ENCODE results near the gene NOS1AP.

The NOS1AP gene

GRCh38 chr1:162217706-162218105 is 148.2 kb downstream of the NOS1AP start:
- DNase-seq (ENCODE audit: low spot score), result no peak

GRCh38 chr1:162218546-162218945 is 149.1 kb downstream of the NOS1AP start:
- DNase-seq (ENCODE audit: low spot score), result no peak

- DNase-seq (ENCODE audit: low spot score), result no peak
These were observed 149.5 kb downstream of the NOS1AP start for GRCh38 chr1:162218975-162219374.

- DNase-seq (ENCODE audit: low spot score), result no peak
These were observed 150.0 kb downstream of the NOS1AP start for GRCh38 chr1:162219461-162219860.

- DNase-seq (ENCODE audit: low spot score), result no peak
These were observed 150.6 kb downstream of the NOS1AP start for GRCh38 chr1:162220009-162220539.

GRCh38 chr1:162222014-162222413 is 152.5 kb downstream of the NOS1AP start:
- DNase-seq (ENCODE audit: low spot score), result no peak

GRCh38 chr1:162222730-162223129 is 153.2 kb downstream of the NOS1AP start:
- no peak for DNase-seq (ENCODE audit: low spot score)

GRCh38 chr1:162223488-162223887 is 154.0 kb downstream of the NOS1AP start:
- no peak for DNase-seq (ENCODE audit: low spot score)

- no peak for DNase-seq (ENCODE audit: low spot score)
These were observed 154.8 kb downstream of the NOS1AP start for GRCh38 chr1:162224267-162224666.

GRCh38 chr1:162228586-162228985 is 159.1 kb downstream of the NOS1AP start:
- no peak for DNase-seq (ENCODE audit: low spot score)

GRCh38 chr1:162229549-162229948 is 160.1 kb downstream of the NOS1AP start:
- no peak for DNase-seq (ENCODE audit: low spot score)

- DNase-seq (ENCODE audit: low spot score), result no peak
These were observed 160.6 kb downstream of the NOS1AP start for GRCh38 chr1:162230096-162230495.

- DNase-seq (ENCODE audit: low spot score), result no peak
These were observed 161.0 kb downstream of the NOS1AP start for GRCh38 chr1:162230517-162230916.

GRCh38 chr1:162232034-162232711 is 162.7 kb downstream of the NOS1AP start:
- DNase-seq (ENCODE audit: low spot score), result no peak

GRCh38 chr1:162233066-162233465 is 163.6 kb downstream of the NOS1AP start:
- DNase-seq (ENCODE audit: low spot score), result no peak

GRCh38 chr1:162233937-162234336 is 164.4 kb downstream of the NOS1AP start:
- no peak for DNase-seq (ENCODE audit: low spot score)

- DNase-seq (ENCODE audit: low spot score), result no peak
These were observed 165.1 kb downstream of the NOS1AP start for GRCh38 chr1:162234571-162234970.

GRCh38 chr1:162235241-162235800 is 165.8 kb downstream of the NOS1AP start:
- DNase-seq (ENCODE audit: low spot score), result peak; percentile 21

GRCh38 chr1:162236201-162236600 is 166.7 kb downstream of the NOS1AP start:
- no peak for DNase-seq (ENCODE audit: low spot score)

- no peak for DNase-seq (ENCODE audit: low spot score)
These were observed 167.1 kb downstream of the NOS1AP start for GRCh38 chr1:162236618-162237017.

- DNase-seq (ENCODE audit: low spot score), result no peak
These were observed 171.1 kb downstream of the NOS1AP start for GRCh38 chr1:162240577-162240976.

- no peak for DNase-seq (ENCODE audit: low spot score)
These were observed 173.3 kb downstream of the NOS1AP start for GRCh38 chr1:162242804-162243203.

GRCh38 chr1:162248854-162249535 is 179.5 kb downstream of the NOS1AP start:
- no peak for DNase-seq (ENCODE audit: low spot score)

All from SK-N-DZ (cell line).